H1 (cell line): ENCODE measurements around the gene SYTL2. TPM values are rescaled to one million over a fixed set of nuclear protein-coding genes. Genes with fewer than 3 reads are reported as not detected.

Experiments used
- CTCF ChIA-PET: fragments of 300-600 bp; sonication (Branson Sonifier 250); formaldehyde crosslinking; loops from one replicate; lab custom pipeline; 2021; ENCODE audit not compliant: partially characterized antibody; lab: Charles Lee
- POLR2A ChIA-PET: fragments of 300-600 bp; sonication (Branson Sonifier 250); formaldehyde crosslinking; loops from one replicate; lab custom pipeline; 2021; ENCODE audit warnings: inconsistent platforms; ENCODE audit not compliant: partially characterized antibody; lab: Charles Lee
- DNase-seq, 2 experiments: peaks; one replicate each; pipeline versions ENCODE4 v3.0.0 to v3.0.0-alpha.2; 2010 to 2022; ENCODE audit warnings: low spot score in 2 of 2, low read depth in 1 of 2, mixed read lengths in 1 of 2
- FAIRE-seq: peaks from 2 replicates; lab custom pipeline; 2011; peaks lifted over from hg19 to GRCh38; lab: Jason Lieb, UNC
- H2AFZ ChIP-seq: 2 replicates; pipeline ENCODE4 v1.8.1; 2012; ENCODE audit warnings: low read length, inconsistent platforms
- H2AK5ac ChIP-seq: 2 replicates; pipeline ENCODE4 v1.6.1; 2013; ENCODE audit warnings: low read depth, low read length
- H2BK120ac ChIP-seq: replicated peaks from 2 replicates; pipeline ENCODE3; 2013; ENCODE audit warnings: low read depth, low read length, inconsistent platforms
- H2BK12ac ChIP-seq: 2 replicates; pipeline ENCODE4 v1.6.1; 2013; ENCODE audit warnings: low read depth, low read length
- H2BK15ac ChIP-seq: 2 replicates; pipeline ENCODE4 v1.6.1; 2013; ENCODE audit warnings: low read length
- H2BK20ac ChIP-seq: 2 replicates; pipeline ENCODE4 v1.6.1; 2013; ENCODE audit warnings: low read length
- H2BK5ac ChIP-seq: 2 replicates; pipeline ENCODE4 v1.6.1; 2013; ENCODE audit warnings: low read depth, low read length
- H3K14ac ChIP-seq: 2 replicates; pipeline ENCODE4 v1.6.1; 2013; ENCODE audit warnings: inconsistent platforms; ENCODE audit not compliant: insufficient read length
- H3K18ac ChIP-seq: 2 replicates; pipeline ENCODE4 v1.6.1; 2013; ENCODE audit warnings: low read length; ENCODE audit errors: extremely low read depth
- H3K23ac ChIP-seq: 2 replicates; pipeline ENCODE4 v1.6.1; 2013; ENCODE audit warnings: inconsistent platforms; ENCODE audit not compliant: insufficient read length
- H3K23me2 ChIP-seq: 2 replicates; pipeline ENCODE4 v1.6.1; 2013; ENCODE audit warnings: low read depth, low read length
- H3K27ac ChIP-seq: 2 replicates; pipeline ENCODE4 v1.6.1; 2011; ENCODE audit warnings: low read depth, low read length, inconsistent platforms
- H3K27me3 ChIP-seq, 4 experiments: replicated peaks in 1 of 4; 1 replicate in 1 of 4; 2 replicates in 3 of 4; pipeline versions ENCODE4 v1.6.1 to v1.8.1; 2011 to 2013; ENCODE audit warnings: low read length in 3 of 4, mild to moderate bottlenecking in 3 of 4, inconsistent platforms in 2 of 4, mixed read lengths in 2 of 4, moderate library complexity in 1 of 4; ENCODE audit not compliant: control insufficient read depth in 3 of 4, insufficient read depth in 3 of 4; ENCODE audit errors: extremely low read depth in 1 of 4
- H3K36me3 ChIP-seq, 4 experiments: 2 replicates each; pipeline versions ENCODE4 v1.6.1 to v1.8.1; 2011 to 2013; ENCODE audit warnings: mild to moderate bottlenecking in 4 of 4, low read length in 3 of 4, moderate library complexity in 2 of 4, control low read depth in 1 of 4, inconsistent platforms in 1 of 4; ENCODE audit not compliant: insufficient read depth in 4 of 4, control insufficient read depth in 2 of 4
- H3K4ac ChIP-seq: replicated peaks from 2 replicates; pipeline ENCODE3; 2013; ENCODE audit warnings: low read length, low read depth, mixed read lengths, inconsistent platforms; ENCODE audit not compliant: insufficient read length
- H3K4me1 ChIP-seq, 4 experiments: replicated peaks in 1 of 4; 1 replicate in 1 of 4; 2 replicates in 3 of 4; pipeline versions ENCODE4 v1.6.1 to v1.8.1; 2011 to 2013; ENCODE audit warnings: low read length in 3 of 4, inconsistent platforms in 2 of 4, mixed read lengths in 1 of 4; ENCODE audit not compliant: insufficient read depth in 4 of 4, control insufficient read depth in 3 of 4
- H3K4me2 ChIP-seq, 2 experiments: 2 replicates each; pipeline versions ENCODE4 v1.6.1 to v1.8.1; 2011 to 2013; ENCODE audit warnings: low read depth in 2 of 2, low read length in 2 of 2, control low read depth in 1 of 2, inconsistent platforms in 1 of 2, mild to moderate bottlenecking in 1 of 2; ENCODE audit not compliant: insufficient read depth in 1 of 2
- H3K4me3 ChIP-seq, 4 experiments: fragments of 200-600, 300-600 bp in 1 of 4; sonication (generic), shearing (Covaris generic), sonication (Bioruptor Twin) in 1 of 4; 2 replicates each; pipeline versions ENCODE4 v1.5.1 to v1.8.1; 2011 to 2016; ENCODE audit warnings: low read length in 4 of 4, low read depth in 3 of 4, control low read depth in 2 of 4, inconsistent platforms in 2 of 4, mild to moderate bottlenecking in 2 of 4, mixed read lengths in 1 of 4, moderate library complexity in 1 of 4; ENCODE audit not compliant: insufficient read depth in 2 of 4; ENCODE audit errors: extremely low read depth in 1 of 4
- H3K56ac ChIP-seq: replicated peaks from 2 replicates; pipeline ENCODE3; 2013; ENCODE audit warnings: low read depth, mild to moderate bottlenecking, mixed read lengths, low read length, inconsistent platforms; ENCODE audit not compliant: insufficient read length
- H3K79me1 ChIP-seq: 2 replicates; pipeline ENCODE4 v1.6.1; 2013; ENCODE audit warnings: low read depth, low read length, control low read depth
- H3K79me2 ChIP-seq, 2 experiments: 2 replicates each; pipeline versions ENCODE4 v1.6.1 to v1.8.1; 2012 to 2013; ENCODE audit warnings: low read length in 2 of 2, mild to moderate bottlenecking in 2 of 2, inconsistent platforms in 1 of 2; ENCODE audit not compliant: insufficient read depth in 2 of 2, control insufficient read depth in 1 of 2
- H3K9ac ChIP-seq, 4 experiments: replicated peaks in 1 of 4; 1 replicate in 1 of 4; 2 replicates in 3 of 4; pipeline versions ENCODE4 v1.6.1 to v1.8.1; 2011 to 2013; ENCODE audit warnings: low read depth in 3 of 4, low read length in 3 of 4, control low read depth in 2 of 4, mild to moderate bottlenecking in 2 of 4, moderate library complexity in 2 of 4, inconsistent platforms in 1 of 4; ENCODE audit errors: extremely low read depth in 1 of 4
- H3K9me3 ChIP-seq, 2 experiments: 2 replicates each; pipeline versions ENCODE4 v1.6.1 to v1.8.1; 2012 to 2013; ENCODE audit warnings: mild to moderate bottlenecking in 2 of 2, moderate library complexity in 2 of 2, control low read depth in 1 of 2, inconsistent platforms in 1 of 2, low read depth in 1 of 2, low read length in 1 of 2, mixed read lengths in 1 of 2; ENCODE audit not compliant: insufficient read depth in 2 of 2
- H4K20me1 ChIP-seq, 2 experiments: replicated peaks in 1 of 2; 2 replicates each; pipeline versions ENCODE3 to v1.8.1; 2011 to 2013; ENCODE audit warnings: inconsistent platforms in 2 of 2, low read length in 2 of 2, mild to moderate bottlenecking in 1 of 2; ENCODE audit not compliant: insufficient read depth in 2 of 2, control insufficient read depth in 1 of 2
- H4K5ac ChIP-seq: 2 replicates; pipeline ENCODE4 v1.6.1; 2013; ENCODE audit warnings: low read length, low read depth, mixed read lengths, inconsistent platforms; ENCODE audit not compliant: insufficient read length
- H4K8ac ChIP-seq: 2 replicates; pipeline ENCODE4 v1.8.0; 2013; ENCODE audit warnings: mild to moderate bottlenecking, moderate library complexity, low read length, inconsistent platforms; ENCODE audit not compliant: insufficient read depth; ENCODE audit errors: extremely low read depth
- H4K91ac ChIP-seq: replicated peaks from 2 replicates; pipeline ENCODE3; 2013; ENCODE audit warnings: low read length, mixed read lengths, inconsistent platforms; ENCODE audit not compliant: insufficient read length
- RAD21 ChIP-seq, 2 experiments: IDR thresholded peaks in 1 of 2; conservative IDR thresholded peaks in 1 of 2; 2 replicates each; pipeline ENCODE4 v1.6.1; 2011; ENCODE audit warnings: low read depth in 2 of 2, low read length in 2 of 2, improper control_type of control experiment in 1 of 2, inconsistent platforms in 1 of 2, mild to moderate bottlenecking in 1 of 2, moderate library complexity in 1 of 2
- TEAD4 ChIP-seq: IDR thresholded peaks from 2 replicates; pipeline ENCODE4 v1.6.1; 2012; ENCODE audit warnings: low read depth, low read length, inconsistent platforms, mixed read lengths
- WGBS, 2 experiments: shearing (Covaris generic) in 1 of 2; methylation state at CpG; one replicate each; pipeline versions ENCODE4 v1.1.6 to v1.1.7; 2013 to 2015; ENCODE audit warnings: low lambda C conversion rate in 2 of 2, mixed read lengths in 2 of 2, inconsistent platforms in 1 of 2, low coverage in 1 of 2, missing lambda C conversion rate in 1 of 2; ENCODE audit not compliant: insufficient replicate concordance in 2 of 2, insufficient coverage in 1 of 2, insufficient read length in 1 of 2; ENCODE audit errors: extremely low coverage in 1 of 2, missing lambda C conversion rate in 1 of 2; 5-methylcytosine and 5-hydroxymethylcytosine counted together
- polyA plus RNA-seq, 7 experiments: library from polyadenylated mRNA; depleted of rRNA in 3 of 7; stranded (reverse) in 5 of 7; unstranded in 2 of 7; fragments of >200 nt in 5 of 7; fragments of 200-250 nt in 2 of 7; gene quantifications; 1 replicate in 5 of 7; 2 replicates in 1 of 7; 4 replicates in 1 of 7; pipeline versions ENCODE4 v1.2.1 to v1.2.3, GENCODE V29; 2011 to 2013; ENCODE audit warnings: missing spikeins in 2 of 7, mixed read lengths in 2 of 7
- total RNA-seq: library from RNA; stranded (reverse); fragmentation: NEBNext Ultra II Directional; extraction: Animal tissue kit (Norgen Biotek cat#: 25700); gene quantifications from 2 replicates; pipeline ENCODE4 v1.2.1, GENCODE V29; 2021
- TF ChIP-seq, protein P1 (sequence below): IDR thresholded peaks from 2 replicates; pipeline ENCODE4 v1.6.1; 2012; ENCODE audit warnings: inconsistent platforms

The SYTL2 gene
- total and polyA plus RNA-seq, 2 of the 8 experiments (the other 6 are each of a cell fraction or from before 2014, with no cell fraction given): 1.3 to 9.1 TPM

GRCh38 chr11:85769771-85770170 is 41.2 kb downstream of the SYTL2 start:
- Histone ChIP-seq H2BK120ac (no peak overlapping the region), H2AK5ac (no peak overlapping the region), H3K79me1 (no peaks in the 10 kb centered on the region), H3K23ac (no peak overlapping the region), H3K27me3 (no peaks in the 10 kb centered on the region), H3K27ac (no peak overlapping the region), H4K8ac (no peak overlapping the region), H3K4me2 (no peak overlapping the region), H3K18ac (no peak overlapping the region), H3K4me3 (no peak overlapping the region), H2BK15ac (no peak overlapping the region)
- DNase-seq: no peak
- ChIA-PET POLR2A (no interaction called here), CTCF (no interaction called here)
- TF ChIP-seq RAD21 (IDR thresholded peaks at IDR 0.05 in 1 of 2, conservative IDR thresholded peaks at IDR 0.05 in 1 of 2; ENCODE audit: low read depth in 2 of 2, low read length in 2 of 2) (no peak), TEAD4 (no peak)
- TF ChIP-seq, protein P1, sequence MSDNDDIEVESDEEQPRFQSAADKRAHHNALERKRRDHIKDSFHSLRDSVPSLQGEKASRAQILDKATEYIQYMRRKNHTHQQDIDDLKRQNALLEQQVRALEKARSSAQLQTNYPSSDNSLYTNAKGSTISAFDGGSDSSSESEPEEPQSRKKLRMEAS: no peak
- TF ChIP-seq, all 59 proteins: peak for 0
- Histone ChIP-seq H4K5ac (no peak overlapping the region), H2BK12ac (no peak overlapping the region), H3K4me1 (peaks cover 0 to 6% (median 0%) of the 10 kb centered on the region in 4 experiments; a peak in 1 of 7 replicates), H4K20me1 (no peaks in the 10 kb centered on the region), H4K91ac (no peak overlapping the region), H3K36me3 (no peaks in the 10 kb centered on the region), H3K9ac (no peak overlapping the region), H2BK5ac (no peak overlapping the region), H2BK20ac (no peak overlapping the region), H3K4ac (no peak overlapping the region), H3K23me2 (no peaks in the 10 kb centered on the region), H3K79me2 (no peaks in the 10 kb centered on the region), H3K9me3 (no peaks in the 10 kb centered on the region), H3K14ac (no peak overlapping the region), H3K56ac (no peak overlapping the region), H2AFZ (no peak overlapping the region)
- WGBS, 2 experiments: 88% methylated on average over 5 of the region's 5 CpGs; no CpG with 5 or more reads in 1 of the 2 experiments
- no peak for FAIRE-seq
